A549 treated with Hydrocortisone at 1 μM for 4 hours (cell line): ENCODE measurements around the gene LRRC72. TPM values are rescaled to one million over a fixed set of nuclear protein-coding genes. Genes with fewer than 3 reads are reported as not detected.

Experiments used
- total RNA-seq: library from RNA; stranded (reverse); fragments of 200-300 nt; extraction: Qiagen RNA extraction; gene quantifications from 5 replicates; pipeline ENCODE4 v1.2.3, GENCODE V29; 2022

Gene LRRC72
- not detected in 5 replicates for total RNA-seq

GRCh38 chr7:16526742-16527540 is at the start of gene LRRC72:
TSS of gene LRRC72 (plus strand) at chr7:16526825. CDS start at chr7:16526953, 128 bp downstream.

Other genes with a start within 250 kb of the LRRC72 start
- 0.43 to 0.78 TPM (median 0.74 TPM) in 5 replicates for gene CRPPA, start 105.3 kb upstream of the LRRC72 start, total RNA-seq
- gene SOSTDC1, start 61.1 kb upstream of the LRRC72 start, total RNA-seq = not detected in 5 replicates
- 13.1 to 16.2 TPM (median 13.8 TPM) in 5 replicates for gene ANKMY2, start 118.9 kb downstream of the LRRC72 start, total RNA-seq
- 94.0 to 109 TPM (median 96.3 TPM) in 5 replicates for gene BZW2, start 119.4 kb downstream of the LRRC72 start, total RNA-seq
- gene TSPAN13, start 226.9 kb downstream of the LRRC72 start, total RNA-seq = 15.6 to 19.3 TPM (median 16.3 TPM) in 5 replicates